Measurements from ENCODE around the gene DMC1. TPM values are rescaled to one million over a fixed set of nuclear protein-coding genes. Genes with fewer than 3 reads are reported as not detected.

DMC1 gene
- total and polyA plus RNA-seq, 2 of the 13 experiments (the other 11 are each of a cell fraction or from before 2014, with no cell fraction given): 0.82 TPM; not detected in 1

- no peaks in the 10 kb centered on the region for H3K9me3 ChIP-seq (ENCODE audit: low read length)
- no peak overlapping the region for H3K4me2 ChIP-seq (ENCODE audit: low read depth, low read length)
- H3K79me2 ChIP-seq (ENCODE audit: insufficient read depth, low read length): no peaks in the 10 kb centered on the region
- peaks cover 4% of the 10 kb centered on the region for H3K4me1 ChIP-seq (ENCODE audit: insufficient read depth, low read length)
- ChIA-PET CTCF (ENCODE audit: low intra/inter-chr PET ratio, low total read pairs) (no interaction called here), POLR2A (interaction anchor here (0.6 to 2.2 kb wide), 2 partner anchors 8 to 13 kb away, joined by 3 to 18 read pairs; no protein-coding TSS in a partner anchor)
- H2AFZ ChIP-seq (ENCODE audit: low read length): no peak overlapping the region
- DNase-seq (ENCODE audit: low spot score) (no peak), FAIRE-seq (no peak), ATAC-seq (no peak)
- intact Hi-C loops (cut with micrococcal nuclease; ENCODE audit: unreplicated experiment): no loop called here
- WGBS (ENCODE audit: low lambda C conversion rate): 100% methylated on average over 6 of the region's 6 CpGs
- no peak overlapping the region for H3K27ac ChIP-seq (ENCODE audit: extremely low read length, insufficient read depth, low read length)
- H4K20me1 ChIP-seq (ENCODE audit: insufficient read depth, low read length): peaks cover 3% of the 10 kb centered on the region
- in situ Hi-C loops (cut with HindIII; ENCODE audit: extremely low pct_ligation_motif_present, low pct_unique_long_range_greater_than_20kb): no loop called here
- peaks cover 12 to 42% of the 10 kb centered on the region in 2 experiments for H3K36me3 ChIP-seq (replicated peaks in 1 of 2; ENCODE audit: control insufficient read depth in 1 of 2, insufficient read depth in 2 of 2, low read length in 2 of 2)
- H3K4me3 ChIP-seq (replicated peaks in 1 of 3; ENCODE audit: insufficient read depth in 1 of 3, low read depth in 2 of 3, low read length in 3 of 3): no peak overlapping the region
- TSS peak; percentile 72 for BruUV-seq (replicated peaks)
- H3K9ac ChIP-seq (ENCODE audit: insufficient read depth, low read depth, low read length): no peak overlapping the region
- H3K27me3 ChIP-seq (ENCODE audit: control insufficient read depth in 1 of 2, insufficient read depth in 2 of 2, low read length in 2 of 2): no peaks in the 10 kb centered on the region
- TF ChIP-seq POLR2AphosphoS5 (IDR thresholded peaks at IDR 0.05; ENCODE audit: low read depth, low read length) (0 out of 2 replicates have a peak, but pooled peaks have one; percentile 2), ARNT2 (CRISPR knock-in tag; IDR thresholded peaks at IDR 0.05; ENCODE audit: low read depth) (no peak), XRCC5 (optimal IDR thresholded peaks at IDR 0.05; ENCODE audit: low read length) (no peak), ZC3H13 (CRISPR knock-in tag; IDR thresholded peaks at IDR 0.05) (peak; percentile 44; the same call in 1 of the 2 replicates), HNF4A (CRISPR knock-in tag; IDR thresholded peaks at IDR 0.05) (no peak), ZNF563 (CRISPR knock-in tag; IDR thresholded peaks at IDR 0.05) (no peak), FOXA1 (IDR thresholded peaks at IDR 0.05) (no peak), FOXA1 (CRISPR knock-in tag; IDR thresholded peaks at IDR 0.05) (no peak), ZNF281 (CRISPR knock-in tag; IDR thresholded peaks at IDR 0.05; ENCODE audit: borderline replicate concordance) (no peak), ZBTB1 (CRISPR knock-in tag; IDR thresholded peaks at IDR 0.05; ENCODE audit: borderline replicate concordance) (no peak), RORA (CRISPR knock-in tag; IDR thresholded peaks at IDR 0.05) (no peak), NAIF1 (CRISPR knock-in tag; IDR thresholded peaks at IDR 0.05; ENCODE audit: borderline replicate concordance) (no peak), POLR2A (IDR thresholded peaks at IDR 0.05; ENCODE audit: insufficient read depth in 1 of 2, low read depth in 2 of 2, low read length in 2 of 2) (peak; percentile 23 to 37; a peak in 2 of 4 replicates), ZNF121 (CRISPR knock-in tag; IDR thresholded peaks at IDR 0.05) (no peak), GATAD1 (CRISPR knock-in tag; IDR thresholded peaks at IDR 0.05) (no peak), CBX1 (IDR thresholded peaks at IDR 0.05; ENCODE audit: low read depth) (no peak), POLR2G (IDR thresholded peaks at IDR 0.05; ENCODE audit: low read depth, low read length) (peak; percentile 67), MZF1 (CRISPR knock-in tag; IDR thresholded peaks at IDR 0.05; ENCODE audit: borderline replicate concordance) (no peak)
- TF ChIP-seq, protein P1, sequence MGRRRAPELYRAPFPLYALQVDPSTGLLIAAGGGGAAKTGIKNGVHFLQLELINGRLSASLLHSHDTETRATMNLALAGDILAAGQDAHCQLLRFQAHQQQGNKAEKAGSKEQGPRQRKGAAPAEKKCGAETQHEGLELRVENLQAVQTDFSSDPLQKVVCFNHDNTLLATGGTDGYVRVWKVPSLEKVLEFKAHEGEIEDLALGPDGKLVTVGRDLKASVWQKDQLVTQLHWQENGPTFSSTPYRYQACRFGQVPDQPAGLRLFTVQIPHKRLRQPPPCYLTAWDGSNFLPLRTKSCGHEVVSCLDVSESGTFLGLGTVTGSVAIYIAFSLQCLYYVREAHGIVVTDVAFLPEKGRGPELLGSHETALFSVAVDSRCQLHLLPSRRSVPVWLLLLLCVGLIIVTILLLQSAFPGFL (CRISPR knock-in tag; IDR thresholded peaks at IDR 0.05): no peak
- TF ChIP-seq, protein P2, sequence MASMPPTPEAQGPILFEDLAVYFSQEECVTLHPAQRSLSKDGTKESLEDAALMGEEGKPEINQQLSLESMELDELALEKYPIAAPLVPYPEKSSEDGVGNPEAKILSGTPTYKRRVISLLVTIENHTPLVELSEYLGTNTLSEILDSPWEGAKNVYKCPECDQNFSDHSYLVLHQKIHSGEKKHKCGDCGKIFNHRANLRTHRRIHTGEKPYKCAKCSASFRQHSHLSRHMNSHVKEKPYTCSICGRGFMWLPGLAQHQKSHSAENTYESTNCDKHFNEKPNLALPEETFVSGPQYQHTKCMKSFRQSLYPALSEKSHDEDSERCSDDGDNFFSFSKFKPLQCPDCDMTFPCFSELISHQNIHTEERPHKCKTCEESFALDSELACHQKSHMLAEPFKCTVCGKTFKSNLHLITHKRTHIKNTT (CRISPR knock-in tag; IDR thresholded peaks at IDR 0.05): no peak
- TF ChIP-seq, protein P3, sequence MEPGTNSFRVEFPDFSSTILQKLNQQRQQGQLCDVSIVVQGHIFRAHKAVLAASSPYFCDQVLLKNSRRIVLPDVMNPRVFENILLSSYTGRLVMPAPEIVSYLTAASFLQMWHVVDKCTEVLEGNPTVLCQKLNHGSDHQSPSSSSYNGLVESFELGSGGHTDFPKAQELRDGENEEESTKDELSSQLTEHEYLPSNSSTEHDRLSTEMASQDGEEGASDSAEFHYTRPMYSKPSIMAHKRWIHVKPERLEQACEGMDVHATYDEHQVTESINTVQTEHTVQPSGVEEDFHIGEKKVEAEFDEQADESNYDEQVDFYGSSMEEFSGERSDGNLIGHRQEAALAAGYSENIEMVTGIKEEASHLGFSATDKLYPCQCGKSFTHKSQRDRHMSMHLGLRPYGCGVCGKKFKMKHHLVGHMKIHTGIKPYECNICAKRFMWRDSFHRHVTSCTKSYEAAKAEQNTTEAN (CRISPR knock-in tag; conservative IDR thresholded peaks at IDR 0.05): no peak
Observed at GRCh38 chr22:38482662-38483308, 87.2 kb downstream of the DMC1 start.
